ENCODE measurements around the gene TMEFF2.

TMEFF2 gene

GRCh38 chr2:192194866-192195547 lies at the start of gene TMEFF2:
Gene TMEFF2, minus strand, starts transcription at chr2:192194933. Its CDS starts 409 bp downstream, at chr2:192194524.
- DNase-seq (ENCODE audit: low read depth in 3 of 3), result peak; percentile 47 to 63 (median 49)

DNA sequence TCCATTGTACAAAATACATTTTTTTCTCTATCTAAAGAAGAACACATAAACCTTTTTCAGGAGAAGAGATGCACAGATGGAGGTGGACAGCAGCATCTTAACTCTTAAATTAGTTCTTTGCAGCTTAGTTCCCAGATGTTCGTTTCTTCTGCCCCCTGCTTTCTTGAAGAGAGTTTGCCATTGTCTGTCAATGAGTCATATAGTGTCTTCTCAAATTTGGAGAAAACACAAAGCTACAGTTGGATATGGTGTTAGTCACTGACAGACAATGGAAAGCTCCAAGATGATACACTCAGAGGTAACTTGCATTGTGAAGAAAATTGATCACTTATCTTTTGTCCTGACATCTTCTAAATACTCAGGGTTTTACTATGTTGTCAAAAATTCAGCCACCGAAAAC lies 48.8 kb upstream of the TMEFF2 start:
- DNase-seq (ENCODE audit: low read depth in 3 of 3), result no peak

DNA sequence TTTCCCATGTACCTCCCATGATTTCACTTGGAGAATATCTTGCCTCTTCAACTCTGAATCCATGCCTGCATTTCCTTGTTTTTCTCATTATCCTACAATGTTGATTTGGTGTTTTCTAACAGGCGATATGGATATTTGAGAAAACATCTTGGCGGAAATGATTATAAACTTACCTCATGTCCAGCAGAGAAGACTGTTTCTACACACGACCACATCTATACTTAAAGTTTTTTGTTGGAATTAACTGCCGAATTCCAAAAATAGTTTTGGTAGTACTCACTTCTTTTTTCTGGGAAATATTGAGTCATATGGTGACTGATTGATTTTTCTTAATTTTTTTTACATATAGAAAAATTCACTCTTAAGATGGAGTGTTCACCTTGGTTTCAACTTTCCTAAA lies 41.4 kb upstream of the TMEFF2 start:
- no peak for DNase-seq (ENCODE audit: low read depth in 3 of 3)

- no peak for DNase-seq (ENCODE audit: low read depth in 3 of 3)
These were observed 36.2 kb upstream of the TMEFF2 start for GRCh38 chr2:192230889-192231453.

DNA sequence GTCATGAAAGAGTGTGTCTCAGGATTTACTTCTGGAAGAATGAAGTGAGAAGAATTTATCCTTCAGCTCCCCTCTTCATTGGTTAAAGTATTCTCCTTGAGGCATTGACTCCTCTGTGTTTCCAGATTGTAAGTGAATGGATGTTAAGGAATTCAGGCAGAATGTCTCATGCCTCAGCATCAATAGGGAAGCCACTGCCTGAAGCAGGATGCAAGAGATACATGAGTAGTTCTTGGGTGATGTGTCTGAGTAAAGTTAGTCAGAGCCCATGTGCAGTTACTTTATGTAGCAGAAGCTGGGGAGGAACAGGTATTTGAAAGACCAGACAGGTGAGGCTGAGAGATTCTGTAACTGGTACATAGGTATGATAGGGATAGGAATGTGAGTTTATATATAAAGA lies 34.0 kb upstream of the TMEFF2 start:
- no peak for DNase-seq (ENCODE audit: low read depth in 3 of 3)

DNA sequence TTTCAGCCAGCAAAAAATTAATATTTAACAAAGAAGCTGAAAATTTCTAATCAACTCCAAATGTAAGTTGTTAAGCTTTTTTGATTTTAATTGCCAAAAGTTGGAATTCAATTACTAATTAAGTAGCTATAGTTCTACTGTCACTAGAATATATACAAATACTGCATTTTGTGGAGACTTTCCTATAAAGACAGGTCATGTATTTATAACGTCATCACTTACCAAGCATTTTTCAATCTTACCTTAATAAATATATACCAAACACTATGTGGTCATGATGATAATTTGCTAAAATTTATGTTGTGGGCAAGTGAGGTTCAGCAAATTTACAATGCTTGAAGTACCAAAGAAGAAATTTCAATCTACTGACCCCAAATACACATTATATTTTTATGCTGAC lies 24.2 kb upstream of the TMEFF2 start:
- no peak for DNase-seq (ENCODE audit: low read depth in 3 of 3)

GRCh38 chr2:192218377-192218776 lies 23.6 kb upstream of the TMEFF2 start:
- no peak for DNase-seq (ENCODE audit: low read depth in 3 of 3)

DNA sequence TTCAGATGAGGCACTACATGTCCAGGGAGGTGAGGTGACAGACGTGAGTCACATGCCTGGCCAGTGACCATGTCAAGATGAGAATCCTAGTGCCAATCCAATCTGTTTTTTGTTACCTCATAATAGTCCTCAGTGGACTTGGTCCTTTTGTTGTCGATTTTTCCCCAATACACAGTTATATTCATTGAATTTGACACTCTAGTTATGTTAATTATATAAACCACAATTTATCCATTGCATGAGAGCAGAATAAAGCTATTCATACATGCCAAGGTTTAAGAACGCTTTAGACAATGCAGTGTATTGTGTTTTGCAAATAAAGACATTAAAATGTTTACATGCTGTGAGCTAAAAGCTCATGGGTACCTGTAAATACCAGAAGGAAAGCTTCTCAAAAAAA lies 21.6 kb upstream of the TMEFF2 start:
- DNase-seq (ENCODE audit: low read depth in 3 of 3), result no peak

- no peak for DNase-seq (ENCODE audit: low read depth in 3 of 3)
These were observed 20.6 kb upstream of the TMEFF2 start for GRCh38 chr2:192215096-192215877.

DNA sequence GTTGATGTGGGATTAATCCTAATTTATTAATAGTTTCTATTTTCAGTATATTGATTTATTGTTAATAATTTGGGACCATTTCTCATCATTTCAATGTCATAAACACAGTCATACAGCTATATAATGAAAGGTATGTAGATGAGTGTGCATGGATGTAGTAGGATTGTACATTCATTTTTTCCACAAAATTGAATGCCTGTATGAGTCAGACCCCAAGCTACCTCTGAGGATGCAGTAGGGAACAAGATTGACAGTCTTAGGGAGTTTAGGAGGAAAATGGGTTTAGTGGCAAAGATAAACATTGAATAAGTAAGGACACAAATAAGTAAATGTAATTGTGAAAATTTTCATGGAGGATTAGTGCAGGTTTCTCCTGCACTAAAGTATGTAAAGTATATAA lies 14.1 kb upstream of the TMEFF2 start:
- no peak for DNase-seq (ENCODE audit: low read depth in 3 of 3)

DNA sequence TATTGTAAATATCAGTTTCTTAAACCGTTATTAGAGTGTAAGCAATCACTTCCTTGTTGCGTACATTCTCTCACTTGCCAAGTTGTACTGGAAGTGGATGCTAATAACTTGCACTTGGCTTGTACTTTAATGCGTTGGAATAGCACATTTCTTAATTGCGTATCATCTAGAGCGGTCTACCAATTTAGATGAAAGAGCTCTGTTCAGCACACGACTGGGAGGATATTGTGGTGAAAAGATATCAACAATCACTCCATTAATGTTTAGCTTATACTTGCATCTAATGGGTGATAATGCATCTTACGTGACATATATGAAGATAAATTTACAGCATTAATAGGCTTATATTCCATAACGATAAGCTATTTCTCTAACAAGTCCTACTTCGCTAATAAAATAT lies 11.7 kb upstream of the TMEFF2 start:
- DNase-seq (ENCODE audit: low read depth in 3 of 3), result no peak

GRCh38 chr2:192203876-192204275 lies 9.1 kb upstream of the TMEFF2 start:
- DNase-seq (ENCODE audit: low read depth in 3 of 3), result no peak

GRCh38 chr2:192202373-192202772 lies 7.6 kb upstream of the TMEFF2 start:
- no peak for DNase-seq (ENCODE audit: low read depth in 3 of 3)

- DNase-seq (ENCODE audit: low read depth in 3 of 3), result no peak
These were observed 6.4 kb upstream of the TMEFF2 start for GRCh38 chr2:192201116-192201515.

- no peak for DNase-seq (ENCODE audit: low read depth in 3 of 3)
These were observed 2.6 kb upstream of the TMEFF2 start for GRCh38 chr2:192197357-192197756.

DNA sequence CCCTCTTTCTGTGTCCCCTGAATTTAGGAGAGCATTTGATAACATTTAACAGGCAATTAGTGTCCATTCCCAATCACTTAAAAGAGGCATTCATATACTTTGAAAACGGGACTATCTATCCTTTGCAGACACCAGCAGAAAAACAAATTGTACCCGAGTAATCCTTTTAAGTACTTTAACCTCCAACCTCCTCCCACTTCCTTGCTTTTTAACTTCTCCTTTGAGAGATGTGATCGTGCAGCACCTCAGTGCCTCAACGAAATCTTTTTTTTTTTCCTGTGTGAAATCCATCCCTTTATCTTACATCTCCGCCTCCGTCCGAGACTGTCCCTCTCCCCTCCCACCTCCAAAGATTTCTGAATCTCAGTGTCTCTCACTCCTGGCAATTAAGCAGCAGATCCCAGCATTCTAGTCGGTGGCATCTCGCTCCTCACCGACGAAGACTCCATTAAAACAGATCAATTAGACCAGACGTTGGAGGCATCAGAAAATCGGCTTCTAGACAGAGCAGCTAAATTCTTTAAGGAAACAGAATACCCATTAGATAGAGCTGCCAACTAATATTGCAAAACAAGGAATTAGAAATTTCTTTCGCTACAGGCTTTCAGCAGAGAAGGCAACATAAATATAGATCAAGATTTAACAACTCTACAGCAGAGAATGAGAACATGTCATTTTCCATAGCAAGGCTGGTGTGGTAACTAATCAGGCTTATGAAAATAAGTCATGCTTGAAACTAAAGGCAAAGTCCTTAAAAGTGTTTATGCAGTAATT lies 1.9 kb upstream of the TMEFF2 start:
- DNase-seq (ENCODE audit: low read depth in 3 of 3), result no peak

DNA sequence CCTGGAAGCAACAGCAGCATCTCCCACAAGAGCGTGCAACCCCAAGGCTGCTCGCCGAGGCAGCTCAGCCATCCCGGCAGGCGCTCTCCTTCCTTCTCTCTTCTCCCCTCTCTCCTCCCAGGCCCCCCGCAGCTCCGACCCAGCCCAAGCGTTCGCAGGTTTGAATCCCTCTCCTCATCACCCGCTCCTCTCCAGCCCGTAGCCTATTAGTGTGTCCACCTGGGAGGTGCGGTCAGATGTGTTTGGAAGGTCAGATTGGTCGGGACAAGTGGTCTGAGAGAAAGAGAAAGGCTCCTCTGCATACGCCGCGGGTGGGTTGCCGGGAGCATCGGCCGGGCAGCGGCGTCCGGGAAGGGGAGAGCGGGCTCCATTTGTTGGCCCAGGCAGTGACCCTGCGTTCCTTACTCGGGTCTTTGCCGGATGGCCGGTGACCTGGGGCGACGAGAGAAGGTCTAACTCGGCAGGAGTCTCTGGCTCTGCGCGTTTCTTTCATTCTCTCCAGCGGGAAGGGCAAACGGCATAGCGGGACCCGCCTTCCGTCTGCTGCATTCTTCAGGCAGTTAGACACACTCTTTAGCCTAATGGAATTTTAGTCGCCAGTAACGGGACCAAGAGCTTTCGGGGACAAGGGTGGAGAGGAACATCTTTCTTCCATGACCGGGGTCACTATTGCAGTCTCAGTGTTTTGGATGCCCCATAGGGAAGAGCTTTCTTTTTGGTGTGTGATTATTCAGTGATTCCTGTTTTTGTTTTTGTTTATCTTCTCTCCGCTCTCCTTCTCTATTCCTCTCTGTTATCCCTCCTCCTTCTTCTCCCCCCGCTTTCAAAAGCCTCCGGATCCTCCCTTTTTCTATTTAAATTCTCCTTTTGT lies 1.1 kb upstream of the TMEFF2 start:
- DNase-seq (ENCODE audit: low read depth in 3 of 3), result no peak

DNA sequence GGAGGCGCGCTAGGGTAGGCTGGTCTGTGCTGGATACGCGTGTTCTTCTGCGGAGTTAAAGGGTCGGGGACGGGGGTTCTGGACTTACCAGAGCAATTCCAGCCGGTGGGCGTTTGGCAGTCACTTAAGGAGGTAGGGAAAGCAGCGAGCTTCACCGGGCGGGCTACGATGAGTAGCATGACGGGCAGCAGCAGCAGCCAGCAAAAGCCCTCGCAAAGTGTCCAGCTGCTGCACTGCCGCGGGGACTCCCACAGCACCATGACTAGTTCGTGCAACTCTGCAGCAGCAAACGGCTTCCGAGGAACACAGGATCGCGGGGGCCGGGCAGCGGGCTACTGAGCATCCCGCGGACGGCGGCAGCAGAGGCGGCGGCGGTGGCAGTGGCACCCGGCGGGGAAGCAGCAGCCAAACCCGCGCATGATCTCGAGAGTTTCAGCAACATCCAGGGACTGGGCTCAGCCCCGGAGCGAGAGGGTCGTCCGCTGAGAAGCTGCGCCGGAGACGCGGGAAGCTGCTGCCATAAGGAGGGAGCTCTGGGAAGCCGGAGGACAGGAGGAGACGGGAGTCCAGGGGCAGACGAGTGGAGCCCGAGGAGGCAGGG lies 368 bp downstream of the TMEFF2 start:
- DNase-seq (ENCODE audit: low read depth in 3 of 3), result peak in 1 of 3 donors; percentile 9

DNA sequence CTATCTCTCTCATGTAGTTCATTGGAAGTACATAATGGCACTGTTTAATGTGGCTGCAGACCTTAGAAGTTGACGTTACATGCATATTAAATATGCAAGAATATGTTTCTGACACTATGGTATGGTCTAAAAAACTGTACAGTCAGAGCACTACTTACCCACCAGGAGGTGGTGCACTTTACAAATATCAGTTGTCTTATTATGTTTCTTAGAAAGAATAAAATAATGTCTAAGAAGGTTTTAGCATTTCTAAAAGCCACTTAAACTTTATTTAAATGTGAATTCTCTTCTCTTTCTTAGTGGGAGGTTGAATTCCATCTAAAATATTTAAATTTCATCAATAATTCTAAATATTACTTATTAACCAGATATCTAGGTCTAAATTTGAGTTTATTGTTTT lies 4.3 kb downstream of the TMEFF2 start:
- DNase-seq (ENCODE audit: low read depth in 3 of 3), result no peak

- no peak for DNase-seq (ENCODE audit: low read depth in 3 of 3)
These were observed 7.9 kb downstream of the TMEFF2 start for GRCh38 chr2:192186806-192187205.

DNA sequence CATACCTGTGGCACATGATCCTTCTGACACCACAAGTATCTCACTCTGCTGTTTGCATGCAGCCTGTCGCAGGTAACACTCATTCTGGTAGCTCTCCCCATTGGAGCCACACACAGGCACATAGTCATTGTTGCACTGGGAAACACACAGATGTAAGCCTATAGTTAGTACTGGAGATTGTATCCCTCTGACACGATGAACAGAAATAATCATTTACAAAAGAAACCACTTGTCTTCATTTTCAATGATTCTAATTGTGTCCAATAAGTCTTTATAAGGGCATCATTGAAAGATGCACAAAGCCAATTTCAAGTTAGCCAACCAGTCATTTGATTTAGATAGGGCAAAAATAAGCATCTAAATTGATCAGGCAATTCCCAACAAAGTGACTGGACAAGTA lies 10.4 kb downstream of the TMEFF2 start:
- no peak for DNase-seq (ENCODE audit: low read depth in 3 of 3)
